ENCODE data around the gene PRMT7.

DNA sequence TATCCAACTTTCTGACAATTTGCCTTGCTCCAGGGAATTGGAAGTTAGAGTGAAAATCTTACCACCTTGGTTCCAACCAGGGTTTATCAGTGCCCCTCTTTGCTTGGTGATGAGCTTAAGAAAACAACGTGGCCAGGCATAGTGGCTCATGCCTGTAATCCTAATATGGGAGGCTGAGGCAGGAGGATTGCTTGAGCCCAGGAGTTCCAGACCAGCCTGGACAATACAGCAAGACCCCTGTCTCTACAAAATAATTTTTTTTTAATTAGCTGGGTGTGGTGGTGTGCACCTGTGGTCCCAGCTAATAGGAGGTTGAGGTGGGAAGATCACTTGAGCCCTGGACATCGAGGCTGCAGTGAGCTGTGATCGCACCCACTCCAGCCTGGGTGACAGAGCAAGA, 25.1 kb upstream of the PRMT7 start:
- TF ChIP-seq, protein P1, sequence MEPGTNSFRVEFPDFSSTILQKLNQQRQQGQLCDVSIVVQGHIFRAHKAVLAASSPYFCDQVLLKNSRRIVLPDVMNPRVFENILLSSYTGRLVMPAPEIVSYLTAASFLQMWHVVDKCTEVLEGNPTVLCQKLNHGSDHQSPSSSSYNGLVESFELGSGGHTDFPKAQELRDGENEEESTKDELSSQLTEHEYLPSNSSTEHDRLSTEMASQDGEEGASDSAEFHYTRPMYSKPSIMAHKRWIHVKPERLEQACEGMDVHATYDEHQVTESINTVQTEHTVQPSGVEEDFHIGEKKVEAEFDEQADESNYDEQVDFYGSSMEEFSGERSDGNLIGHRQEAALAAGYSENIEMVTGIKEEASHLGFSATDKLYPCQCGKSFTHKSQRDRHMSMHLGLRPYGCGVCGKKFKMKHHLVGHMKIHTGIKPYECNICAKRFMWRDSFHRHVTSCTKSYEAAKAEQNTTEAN (CRISPR knock-in tag; IDR thresholded peaks at IDR 0.05): no peak
- TF ChIP-seq, protein P2, sequence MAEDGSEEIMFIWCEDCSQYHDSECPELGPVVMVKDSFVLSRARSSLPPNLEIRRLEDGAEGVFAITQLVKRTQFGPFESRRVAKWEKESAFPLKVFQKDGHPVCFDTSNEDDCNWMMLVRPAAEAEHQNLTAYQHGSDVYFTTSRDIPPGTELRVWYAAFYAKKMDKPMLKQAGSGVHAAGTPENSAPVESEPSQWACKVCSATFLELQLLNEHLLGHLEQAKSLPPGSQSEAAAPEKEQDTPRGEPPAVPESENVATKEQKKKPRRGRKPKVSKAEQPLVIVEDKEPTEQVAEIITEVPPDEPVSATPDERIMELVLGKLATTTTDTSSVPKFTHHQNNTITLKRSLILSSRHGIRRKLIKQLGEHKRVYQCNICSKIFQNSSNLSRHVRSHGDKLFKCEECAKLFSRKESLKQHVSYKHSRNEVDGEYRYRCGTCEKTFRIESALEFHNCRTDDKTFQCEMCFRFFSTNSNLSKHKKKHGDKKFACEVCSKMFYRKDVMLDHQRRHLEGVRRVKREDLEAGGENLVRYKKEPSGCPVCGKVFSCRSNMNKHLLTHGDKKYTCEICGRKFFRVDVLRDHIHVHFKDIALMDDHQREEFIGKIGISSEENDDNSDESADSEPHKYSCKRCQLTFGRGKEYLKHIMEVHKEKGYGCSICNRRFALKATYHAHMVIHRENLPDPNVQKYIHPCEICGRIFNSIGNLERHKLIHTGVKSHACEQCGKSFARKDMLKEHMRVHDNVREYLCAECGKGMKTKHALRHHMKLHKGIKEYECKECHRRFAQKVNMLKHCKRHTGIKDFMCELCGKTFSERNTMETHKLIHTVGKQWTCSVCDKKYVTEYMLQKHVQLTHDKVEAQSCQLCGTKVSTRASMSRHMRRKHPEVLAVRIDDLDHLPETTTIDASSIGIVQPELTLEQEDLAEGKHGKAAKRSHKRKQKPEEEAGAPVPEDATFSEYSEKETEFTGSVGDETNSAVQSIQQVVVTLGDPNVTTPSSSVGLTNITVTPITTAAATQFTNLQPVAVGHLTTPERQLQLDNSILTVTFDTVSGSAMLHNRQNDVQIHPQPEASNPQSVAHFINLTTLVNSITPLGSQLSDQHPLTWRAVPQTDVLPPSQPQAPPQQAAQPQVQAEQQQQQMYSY (CRISPR knock-in tag; IDR thresholded peaks at IDR 0.05): no peak
- TF ChIP-seq ZNF121 (CRISPR knock-in tag; IDR thresholded peaks at IDR 0.05): no peak
- TF ChIP-seq, protein P3, sequence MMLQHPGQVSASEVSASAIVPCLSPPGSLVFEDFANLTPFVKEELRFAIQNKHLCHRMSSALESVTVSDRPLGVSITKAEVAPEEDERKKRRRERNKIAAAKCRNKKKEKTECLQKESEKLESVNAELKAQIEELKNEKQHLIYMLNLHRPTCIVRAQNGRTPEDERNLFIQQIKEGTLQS (CRISPR knock-in tag; conservative IDR thresholded peaks at IDR 0.05): no peak
- TF ChIP-seq, protein P4, sequence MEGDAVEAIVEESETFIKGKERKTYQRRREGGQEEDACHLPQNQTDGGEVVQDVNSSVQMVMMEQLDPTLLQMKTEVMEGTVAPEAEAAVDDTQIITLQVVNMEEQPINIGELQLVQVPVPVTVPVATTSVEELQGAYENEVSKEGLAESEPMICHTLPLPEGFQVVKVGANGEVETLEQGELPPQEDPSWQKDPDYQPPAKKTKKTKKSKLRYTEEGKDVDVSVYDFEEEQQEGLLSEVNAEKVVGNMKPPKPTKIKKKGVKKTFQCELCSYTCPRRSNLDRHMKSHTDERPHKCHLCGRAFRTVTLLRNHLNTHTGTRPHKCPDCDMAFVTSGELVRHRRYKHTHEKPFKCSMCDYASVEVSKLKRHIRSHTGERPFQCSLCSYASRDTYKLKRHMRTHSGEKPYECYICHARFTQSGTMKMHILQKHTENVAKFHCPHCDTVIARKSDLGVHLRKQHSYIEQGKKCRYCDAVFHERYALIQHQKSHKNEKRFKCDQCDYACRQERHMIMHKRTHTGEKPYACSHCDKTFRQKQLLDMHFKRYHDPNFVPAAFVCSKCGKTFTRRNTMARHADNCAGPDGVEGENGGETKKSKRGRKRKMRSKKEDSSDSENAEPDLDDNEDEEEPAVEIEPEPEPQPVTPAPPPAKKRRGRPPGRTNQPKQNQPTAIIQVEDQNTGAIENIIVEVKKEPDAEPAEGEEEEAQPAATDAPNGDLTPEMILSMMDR (IDR thresholded peaks at IDR 0.05): no peak
- TF ChIP-seq FOXP1 (CRISPR knock-in tag; IDR thresholded peaks at IDR 0.05; ENCODE audit: borderline replicate concordance): no peak
- TF ChIP-seq GABPB1 (CRISPR knock-in tag; IDR thresholded peaks at IDR 0.05): no peak
- TF ChIP-seq NR3C1 (CRISPR knock-in tag; conservative IDR thresholded peaks at IDR 0.05; ENCODE audit: low read depth): no peak
- TF ChIP-seq, protein P5, sequence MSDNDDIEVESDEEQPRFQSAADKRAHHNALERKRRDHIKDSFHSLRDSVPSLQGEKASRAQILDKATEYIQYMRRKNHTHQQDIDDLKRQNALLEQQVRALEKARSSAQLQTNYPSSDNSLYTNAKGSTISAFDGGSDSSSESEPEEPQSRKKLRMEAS (CRISPR knock-in tag; IDR thresholded peaks at IDR 0.05): no peak
- no peak for TF ChIP-seq SMAD4 (CRISPR knock-in tag; IDR thresholded peaks at IDR 0.05)
- TF ChIP-seq, protein P6, sequence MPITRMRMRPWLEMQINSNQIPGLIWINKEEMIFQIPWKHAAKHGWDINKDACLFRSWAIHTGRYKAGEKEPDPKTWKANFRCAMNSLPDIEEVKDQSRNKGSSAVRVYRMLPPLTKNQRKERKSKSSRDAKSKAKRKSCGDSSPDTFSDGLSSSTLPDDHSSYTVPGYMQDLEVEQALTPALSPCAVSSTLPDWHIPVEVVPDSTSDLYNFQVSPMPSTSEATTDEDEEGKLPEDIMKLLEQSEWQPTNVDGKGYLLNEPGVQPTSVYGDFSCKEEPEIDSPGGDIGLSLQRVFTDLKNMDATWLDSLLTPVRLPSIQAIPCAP (CRISPR knock-in tag; IDR thresholded peaks at IDR 0.05): no peak
- no peak for TF ChIP-seq EMX1 (CRISPR knock-in tag; IDR thresholded peaks at IDR 0.05)
- TF ChIP-seq FOXJ3 (CRISPR knock-in tag; IDR thresholded peaks at IDR 0.05; ENCODE audit: borderline replicate concordance): no peak
